Measurements from ENCODE around the gene ATP6V0A1.
A peak's percentile ranks its signal among the peaks of the same experiment; 100 is the strongest.

ATP6V0A1 gene

DNA sequence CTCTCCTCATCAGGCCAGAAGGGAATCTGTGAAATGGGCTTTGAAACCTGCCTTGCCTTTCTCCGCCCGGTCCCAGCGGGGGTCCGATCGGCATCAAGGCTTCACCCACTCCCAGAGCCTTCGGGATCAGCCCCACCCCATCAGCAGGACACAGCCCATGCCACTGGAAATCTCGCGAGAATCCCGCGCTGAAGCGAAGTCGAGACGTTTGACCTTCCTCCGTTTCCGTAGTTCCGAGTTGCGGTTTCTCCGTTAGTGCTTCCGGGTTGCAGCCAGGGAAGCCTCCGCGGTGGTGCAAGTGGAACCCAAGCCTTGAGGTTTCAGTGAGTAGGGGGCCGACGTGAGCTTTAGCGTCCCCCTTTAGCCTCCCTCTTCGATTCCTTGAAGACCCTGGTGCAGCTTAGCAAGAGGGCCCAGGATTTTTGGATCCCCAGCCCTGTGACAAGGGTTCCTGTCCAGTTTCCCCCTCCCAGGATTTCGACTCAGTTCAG lies 103.3 kb downstream of the ATP6V0A1 start, which contains the start of gene COASY:
Gene COASY, plus strand, starts transcription at position 252 of the 491 bp plus-strand sequence. CDS start 475 bp downstream, outside the sequence.
- Histone ChIP-seq H3K9ac (ENCODE audit: low read depth, low read length, poor library complexity, severe bottlenecking) (peak within 1 kb of the TSS; percentile 92), H3K4me3 (ENCODE audit: low read length, poor library complexity, severe bottlenecking) (peak within 1 kb of the TSS; percentile 99), H2AFZ (ENCODE audit: low read length) (peak within 1 kb of the TSS; percentile 91), H3K79me2 (ENCODE audit: insufficient read depth, low read length) (peaks cover 46% of the 10 kb centered on the region), H3K9me2 (replicated peaks; ENCODE audit: low read depth, low read length) (no peaks in the 10 kb centered on the region), H3K9me3 (ENCODE audit: insufficient read depth, low read depth, low read length) (no peaks in the 10 kb centered on the region), H3F3A (ENCODE audit: low read depth) (peaks cover 6% of the 10 kb centered on the region; the same call in 1 of the 2 replicates), H4K20me1 (ENCODE audit: insufficient read depth, low read length, poor library complexity, severe bottlenecking) (peaks cover 9% of the 10 kb centered on the region), H3K4me1 (ENCODE audit: insufficient read depth, low read length, poor library complexity, severe bottlenecking) (peaks cover 29% of the 10 kb centered on the region), H3K4me2 (ENCODE audit: low read depth, low read length, poor library complexity, severe bottlenecking) (peak within 1 kb of the TSS; percentile 84), H3K36me3 (ENCODE audit: insufficient read depth, low read length) (peaks cover 10% of the 10 kb centered on the region; the same call in 1 of the 2 replicates), H3K27me3 (ENCODE audit: insufficient read depth, low read length, poor library complexity, severe bottlenecking) (no peaks in the 10 kb centered on the region)
- no peak for TF ChIP-seq EZH2phosphoT487 (IDR thresholded peaks at IDR 0.05; ENCODE audit: borderline replicate concordance)
- TF ChIP-seq, protein P1, sequence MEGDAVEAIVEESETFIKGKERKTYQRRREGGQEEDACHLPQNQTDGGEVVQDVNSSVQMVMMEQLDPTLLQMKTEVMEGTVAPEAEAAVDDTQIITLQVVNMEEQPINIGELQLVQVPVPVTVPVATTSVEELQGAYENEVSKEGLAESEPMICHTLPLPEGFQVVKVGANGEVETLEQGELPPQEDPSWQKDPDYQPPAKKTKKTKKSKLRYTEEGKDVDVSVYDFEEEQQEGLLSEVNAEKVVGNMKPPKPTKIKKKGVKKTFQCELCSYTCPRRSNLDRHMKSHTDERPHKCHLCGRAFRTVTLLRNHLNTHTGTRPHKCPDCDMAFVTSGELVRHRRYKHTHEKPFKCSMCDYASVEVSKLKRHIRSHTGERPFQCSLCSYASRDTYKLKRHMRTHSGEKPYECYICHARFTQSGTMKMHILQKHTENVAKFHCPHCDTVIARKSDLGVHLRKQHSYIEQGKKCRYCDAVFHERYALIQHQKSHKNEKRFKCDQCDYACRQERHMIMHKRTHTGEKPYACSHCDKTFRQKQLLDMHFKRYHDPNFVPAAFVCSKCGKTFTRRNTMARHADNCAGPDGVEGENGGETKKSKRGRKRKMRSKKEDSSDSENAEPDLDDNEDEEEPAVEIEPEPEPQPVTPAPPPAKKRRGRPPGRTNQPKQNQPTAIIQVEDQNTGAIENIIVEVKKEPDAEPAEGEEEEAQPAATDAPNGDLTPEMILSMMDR (conservative IDR thresholded peaks at IDR 0.05; ENCODE audit: low read length) = no peak

DNA sequence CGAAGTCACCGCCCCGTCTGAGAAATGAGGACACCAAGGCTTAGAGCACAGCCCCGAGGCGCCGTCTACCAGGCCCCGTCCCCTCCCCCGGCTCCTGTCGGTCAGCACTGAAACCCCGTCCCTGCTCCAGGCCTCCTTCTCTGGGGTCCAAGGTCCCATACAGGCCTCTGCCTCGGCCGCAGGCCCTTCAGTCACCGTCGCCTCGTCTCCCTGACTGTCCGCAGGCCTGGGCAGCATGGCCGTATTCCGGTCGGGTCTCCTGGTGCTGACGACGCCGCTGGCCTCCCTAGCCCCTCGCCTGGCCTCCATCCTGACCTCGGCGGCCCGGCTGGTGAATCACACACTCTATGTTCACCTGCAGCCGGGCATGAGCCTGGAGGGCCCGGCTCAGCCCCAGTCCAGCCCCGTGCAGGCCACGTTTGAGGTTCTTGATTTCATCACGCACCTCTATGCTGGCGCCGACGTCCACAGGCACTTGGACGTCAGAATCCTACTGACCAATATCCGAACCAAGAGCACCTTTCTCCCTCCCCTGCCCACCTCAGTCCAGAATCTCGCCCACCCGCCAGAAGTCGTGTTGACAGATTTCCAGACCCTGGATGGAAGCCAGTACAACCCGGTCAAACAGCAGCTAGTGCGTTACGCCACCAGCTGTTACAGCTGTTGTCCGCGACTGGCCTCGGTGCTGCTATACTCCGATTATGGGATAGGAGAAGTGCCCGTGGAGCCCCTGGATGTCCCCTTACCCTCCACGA lies 103.9 kb downstream of the ATP6V0A1 start:
- no peaks in the 10 kb centered on the region for H3K9me2 ChIP-seq (replicated peaks; ENCODE audit: low read depth, low read length)
- peaks cover 50% of the 10 kb centered on the region for H3K79me2 ChIP-seq (ENCODE audit: insufficient read depth, low read length)
- H3K4me3 ChIP-seq (ENCODE audit: low read length, poor library complexity, severe bottlenecking) = peak overlapping the region; percentile 99
- peaks cover 9% of the 10 kb centered on the region for H4K20me1 ChIP-seq (ENCODE audit: insufficient read depth, low read length, poor library complexity, severe bottlenecking)
- no peaks in the 10 kb centered on the region for H3K27me3 ChIP-seq (ENCODE audit: insufficient read depth, low read length, poor library complexity, severe bottlenecking)
- peaks cover 6% of the 10 kb centered on the region; the same call in 1 of the 2 replicates for H3F3A ChIP-seq (ENCODE audit: low read depth)
- H3K4me2 ChIP-seq (ENCODE audit: low read depth, low read length, poor library complexity, severe bottlenecking) = peak overlapping the region; percentile 84
- H3K9me3 ChIP-seq (ENCODE audit: insufficient read depth, low read depth, low read length) = no peaks in the 10 kb centered on the region
- H3K9ac ChIP-seq (ENCODE audit: low read depth, low read length, poor library complexity, severe bottlenecking) = peak overlapping the region; percentile 92
- no peak overlapping the region for H2AFZ ChIP-seq (ENCODE audit: low read length)
- peaks cover 10% of the 10 kb centered on the region; the same call in 1 of the 2 replicates for H3K36me3 ChIP-seq (ENCODE audit: insufficient read depth, low read length)
- H3K4me1 ChIP-seq (ENCODE audit: insufficient read depth, low read length, poor library complexity, severe bottlenecking) = peaks cover 30% of the 10 kb centered on the region
- TF ChIP-seq EZH2phosphoT487 (IDR thresholded peaks at IDR 0.05; ENCODE audit: borderline replicate concordance) = no peak
- TF ChIP-seq, protein P1 (conservative IDR thresholded peaks at IDR 0.05; ENCODE audit: low read length) = no peak

DNA sequence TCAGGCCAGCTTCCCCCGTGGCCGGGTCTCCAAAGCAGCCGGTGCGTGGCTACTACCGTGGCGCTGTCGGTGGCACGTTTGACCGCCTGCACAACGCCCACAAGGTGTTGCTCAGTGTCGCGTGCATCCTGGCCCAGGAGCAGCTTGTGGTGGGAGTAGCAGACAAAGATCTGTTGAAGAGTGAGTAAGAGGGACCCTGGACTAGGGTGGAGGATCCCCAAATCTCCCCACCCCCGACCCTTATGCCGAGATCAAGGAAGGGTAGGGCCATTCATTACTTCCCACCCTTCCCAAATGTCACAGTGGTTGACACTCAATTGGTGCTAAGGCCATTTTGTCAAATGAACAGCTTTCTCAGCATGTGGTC lies 104.4 kb downstream of the ATP6V0A1 start:
- Histone ChIP-seq H3K36me3 (ENCODE audit: insufficient read depth, low read length) (peaks cover 10% of the 10 kb centered on the region; the same call in 1 of the 2 replicates), H4K20me1 (ENCODE audit: insufficient read depth, low read length, poor library complexity, severe bottlenecking) (peaks cover 12% of the 10 kb centered on the region), H3K4me2 (ENCODE audit: low read depth, low read length, poor library complexity, severe bottlenecking) (peak overlapping the region; percentile 84), H2AFZ (ENCODE audit: low read length) (no peak overlapping the region), H3K4me3 (ENCODE audit: low read length, poor library complexity, severe bottlenecking) (peak overlapping the region; percentile 99), H3K9me2 (replicated peaks; ENCODE audit: low read depth, low read length) (no peaks in the 10 kb centered on the region), H3K9ac (ENCODE audit: low read depth, low read length, poor library complexity, severe bottlenecking) (peak overlapping the region; percentile 92), H3K4me1 (ENCODE audit: insufficient read depth, low read length, poor library complexity, severe bottlenecking) (peaks cover 33% of the 10 kb centered on the region), H3K9me3 (ENCODE audit: insufficient read depth, low read depth, low read length) (no peaks in the 10 kb centered on the region), H3F3A (ENCODE audit: low read depth) (peaks cover 6% of the 10 kb centered on the region; the same call in 1 of the 2 replicates), H3K27me3 (ENCODE audit: insufficient read depth, low read length, poor library complexity, severe bottlenecking) (no peaks in the 10 kb centered on the region), H3K79me2 (ENCODE audit: insufficient read depth, low read length) (peaks cover 56% of the 10 kb centered on the region)
- no peak for TF ChIP-seq EZH2phosphoT487 (IDR thresholded peaks at IDR 0.05; ENCODE audit: borderline replicate concordance)
- TF ChIP-seq, protein P1 (conservative IDR thresholded peaks at IDR 0.05; ENCODE audit: low read length) = no peak
